Measurements from ENCODE around the gene AFDN. TPM values are rescaled to one million over a fixed set of nuclear protein-coding genes. Genes with fewer than 3 reads are reported as not detected.
A peak's percentile ranks its signal among the peaks of the same experiment; 100 is the strongest.

AFDN gene
- total RNA-seq, 1 donor from 2014 or later: 102 TPM

DNA sequence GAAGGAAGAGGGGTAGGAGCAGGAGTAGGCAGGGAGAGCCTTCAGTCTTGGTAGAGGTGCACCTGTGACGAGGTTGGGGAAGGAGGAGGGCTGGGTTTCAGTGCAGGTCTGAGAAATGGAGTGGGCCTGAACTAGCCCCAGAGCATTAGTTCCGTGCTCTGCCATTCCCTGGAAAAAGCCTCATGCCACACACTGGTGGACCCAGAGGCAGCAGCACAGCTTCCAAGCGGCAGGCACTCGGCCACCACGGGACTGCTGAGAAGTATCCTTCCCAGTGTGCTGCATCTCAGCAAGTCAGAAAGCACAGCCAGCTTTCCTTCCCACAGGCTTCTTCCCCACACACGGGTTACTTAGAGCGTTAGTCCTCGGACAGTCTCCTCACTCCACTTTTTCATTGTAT lies 93.5 kb downstream of the AFDN start:
- Mint-ChIP-seq H3K27ac (ENCODE audit: unreplicated experiment) (no peak overlapping the region), H3K27me3 (ENCODE audit: low read depth, unreplicated experiment) (no peaks in the 10 kb centered on the region), H3K4me3 (ENCODE audit: unreplicated experiment) (no peak overlapping the region), H3K36me3 (ENCODE audit: low read depth, unreplicated experiment) (peaks cover 7% of the 10 kb centered on the region), H3K9me3 (ENCODE audit: unreplicated experiment) (no peaks in the 10 kb centered on the region), H3K4me1 (ENCODE audit: low read depth, unreplicated experiment) (peaks cover 5% of the 10 kb centered on the region)
- no peaks in the 10 kb centered on the region for H3K9me3 ChIP-seq (ENCODE audit: insufficient read depth, low read depth, low read length)
- no peaks in the 10 kb centered on the region for H3K4me1 ChIP-seq (ENCODE audit: insufficient read depth, low read length)
- no peaks in the 10 kb centered on the region for H3K27me3 ChIP-seq (ENCODE audit: insufficient read depth, low read length)
- H3K79me2 ChIP-seq (ENCODE audit: insufficient read depth, low read length): no peaks in the 10 kb centered on the region
- H4K20me1 ChIP-seq (ENCODE audit: insufficient read depth, low read length): no peaks in the 10 kb centered on the region
- no peak overlapping the region for H3K4me2 ChIP-seq (ENCODE audit: low read length)
- DNase-seq (ENCODE audit: low read depth): no peak
- no peak for TF ChIP-seq EZH2 (IDR thresholded peaks at IDR 0.05; ENCODE audit: insufficient read depth, low read length)
- TF ChIP-seq, protein P1, sequence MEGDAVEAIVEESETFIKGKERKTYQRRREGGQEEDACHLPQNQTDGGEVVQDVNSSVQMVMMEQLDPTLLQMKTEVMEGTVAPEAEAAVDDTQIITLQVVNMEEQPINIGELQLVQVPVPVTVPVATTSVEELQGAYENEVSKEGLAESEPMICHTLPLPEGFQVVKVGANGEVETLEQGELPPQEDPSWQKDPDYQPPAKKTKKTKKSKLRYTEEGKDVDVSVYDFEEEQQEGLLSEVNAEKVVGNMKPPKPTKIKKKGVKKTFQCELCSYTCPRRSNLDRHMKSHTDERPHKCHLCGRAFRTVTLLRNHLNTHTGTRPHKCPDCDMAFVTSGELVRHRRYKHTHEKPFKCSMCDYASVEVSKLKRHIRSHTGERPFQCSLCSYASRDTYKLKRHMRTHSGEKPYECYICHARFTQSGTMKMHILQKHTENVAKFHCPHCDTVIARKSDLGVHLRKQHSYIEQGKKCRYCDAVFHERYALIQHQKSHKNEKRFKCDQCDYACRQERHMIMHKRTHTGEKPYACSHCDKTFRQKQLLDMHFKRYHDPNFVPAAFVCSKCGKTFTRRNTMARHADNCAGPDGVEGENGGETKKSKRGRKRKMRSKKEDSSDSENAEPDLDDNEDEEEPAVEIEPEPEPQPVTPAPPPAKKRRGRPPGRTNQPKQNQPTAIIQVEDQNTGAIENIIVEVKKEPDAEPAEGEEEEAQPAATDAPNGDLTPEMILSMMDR (IDR thresholded peaks at IDR 0.05; ENCODE audit: insufficient read depth, low read depth, low read length): no peak
- no peak overlapping the region for H3K27ac ChIP-seq (ENCODE audit: low read depth, low read length)
- FAIRE-seq: no peak
- no peak overlapping the region for H2AFZ ChIP-seq (ENCODE audit: low read depth, low read length)
- peaks cover 25% of the 10 kb centered on the region for H3K36me3 ChIP-seq (ENCODE audit: insufficient read depth, low read length)
- no peak overlapping the region for H3K9ac ChIP-seq (ENCODE audit: low read length)
- H3K4me3 ChIP-seq (ENCODE audit: insufficient read depth, low read depth, low read length): no peak overlapping the region

DNA sequence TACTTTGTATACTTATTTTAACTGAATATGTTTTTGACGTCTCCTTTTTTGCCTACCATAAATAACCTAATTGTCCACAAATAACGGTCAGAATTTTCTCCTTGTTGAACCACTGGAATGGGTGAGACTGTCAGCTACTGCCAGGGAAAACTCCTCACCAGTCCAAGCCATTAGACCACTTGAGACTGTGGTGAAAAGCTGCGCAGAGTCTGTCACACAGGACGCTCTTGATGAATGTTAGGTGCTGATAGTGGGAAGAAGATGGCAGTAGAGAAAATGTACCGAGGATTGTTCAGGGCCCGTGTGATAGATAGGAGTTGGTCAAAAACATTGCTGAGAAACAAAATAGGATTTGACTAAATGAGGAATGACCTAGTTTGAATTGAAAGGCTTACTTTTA lies 95.1 kb downstream of the AFDN start:
- H3K4me1 Mint-ChIP-seq (ENCODE audit: low read depth, unreplicated experiment): peaks cover 6% of the 10 kb centered on the region
- H3K27me3 Mint-ChIP-seq (ENCODE audit: low read depth, unreplicated experiment): no peaks in the 10 kb centered on the region
- Histone ChIP-seq H3K36me3 (ENCODE audit: insufficient read depth, low read length) (peaks cover 26% of the 10 kb centered on the region), H3K4me2 (ENCODE audit: low read length) (no peak overlapping the region), H4K20me1 (ENCODE audit: insufficient read depth, low read length) (no peaks in the 10 kb centered on the region), H3K4me3 (ENCODE audit: insufficient read depth, low read depth, low read length) (no peak overlapping the region), H3K9ac (ENCODE audit: low read length) (no peak overlapping the region), H3K9me3 (ENCODE audit: insufficient read depth, low read depth, low read length) (no peaks in the 10 kb centered on the region), H3K27ac (ENCODE audit: low read depth, low read length) (no peak overlapping the region), H3K4me1 (ENCODE audit: insufficient read depth, low read length) (no peaks in the 10 kb centered on the region), H2AFZ (ENCODE audit: low read depth, low read length) (no peak overlapping the region), H3K79me2 (ENCODE audit: insufficient read depth, low read length) (no peaks in the 10 kb centered on the region), H3K27me3 (ENCODE audit: insufficient read depth, low read length) (no peaks in the 10 kb centered on the region)
- no peak for DNase-seq (ENCODE audit: low read depth)
- TF ChIP-seq EZH2 (IDR thresholded peaks at IDR 0.05; ENCODE audit: insufficient read depth, low read length): no peak
- TF ChIP-seq, protein P1 (IDR thresholded peaks at IDR 0.05; ENCODE audit: insufficient read depth, low read depth, low read length): no peak
- H3K4me3 Mint-ChIP-seq (ENCODE audit: unreplicated experiment): no peak overlapping the region
- no peak overlapping the region for H3K27ac Mint-ChIP-seq (ENCODE audit: unreplicated experiment)
- peaks cover 7% of the 10 kb centered on the region for H3K36me3 Mint-ChIP-seq (ENCODE audit: low read depth, unreplicated experiment)
- no peaks in the 10 kb centered on the region for H3K9me3 Mint-ChIP-seq (ENCODE audit: unreplicated experiment)
- FAIRE-seq: no peak

DNA sequence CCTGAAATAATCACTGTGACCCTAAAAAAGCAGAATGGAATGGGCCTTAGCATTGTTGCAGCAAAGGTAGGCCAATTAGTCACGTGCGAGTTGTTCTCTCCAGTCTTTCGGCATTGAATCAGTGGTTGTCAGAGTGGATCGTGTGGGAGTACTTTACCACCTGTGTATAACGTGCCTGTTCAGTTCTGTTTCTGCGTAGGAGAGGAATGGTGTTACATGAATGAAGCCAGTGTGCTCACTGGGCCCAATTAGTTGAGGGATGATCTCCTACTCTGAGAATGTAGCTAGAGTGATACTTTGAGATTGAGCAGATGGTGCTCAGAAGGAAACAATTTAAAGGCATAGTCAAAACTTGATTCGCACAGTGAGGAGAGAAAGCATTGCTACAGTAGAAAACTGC lies 98.3 kb downstream of the AFDN start:
- peak; percentile 29 for DNase-seq (ENCODE audit: low read depth)
- Mint-ChIP-seq H3K27ac (ENCODE audit: unreplicated experiment) (no peak overlapping the region), H3K36me3 (ENCODE audit: low read depth, unreplicated experiment) (peaks cover 11% of the 10 kb centered on the region), H3K4me3 (ENCODE audit: unreplicated experiment) (no peak overlapping the region), H3K4me1 (ENCODE audit: low read depth, unreplicated experiment) (peaks cover 6% of the 10 kb centered on the region), H3K27me3 (ENCODE audit: low read depth, unreplicated experiment) (no peaks in the 10 kb centered on the region), H3K9me3 (ENCODE audit: unreplicated experiment) (no peaks in the 10 kb centered on the region)
- no peaks in the 10 kb centered on the region for H3K27me3 ChIP-seq (ENCODE audit: insufficient read depth, low read length)
- H3K9me3 ChIP-seq (ENCODE audit: insufficient read depth, low read depth, low read length): no peaks in the 10 kb centered on the region
- H2AFZ ChIP-seq (ENCODE audit: low read depth, low read length): no peak overlapping the region
- H3K36me3 ChIP-seq (ENCODE audit: insufficient read depth, low read length): peaks cover 6% of the 10 kb centered on the region
- H3K4me3 ChIP-seq (ENCODE audit: insufficient read depth, low read depth, low read length): no peak overlapping the region
- peaks cover 7% of the 10 kb centered on the region for H4K20me1 ChIP-seq (ENCODE audit: insufficient read depth, low read length)
- peaks cover 4% of the 10 kb centered on the region for H3K4me1 ChIP-seq (ENCODE audit: insufficient read depth, low read length)
- H3K27ac ChIP-seq (ENCODE audit: low read depth, low read length): no peak overlapping the region
- no peaks in the 10 kb centered on the region for H3K79me2 ChIP-seq (ENCODE audit: insufficient read depth, low read length)
- peak; percentile 13 for FAIRE-seq
- no peak overlapping the region for H3K4me2 ChIP-seq (ENCODE audit: low read length)
- no peak overlapping the region for H3K9ac ChIP-seq (ENCODE audit: low read length)
- TF ChIP-seq, protein P1 (IDR thresholded peaks at IDR 0.05; ENCODE audit: insufficient read depth, low read depth, low read length): no peak
- no peak for TF ChIP-seq EZH2 (IDR thresholded peaks at IDR 0.05; ENCODE audit: insufficient read depth, low read length)

Data from astrocyte (in vitro differentiated cells and primary cell).